ENCODE data around the gene LRRC45. TPM values are rescaled to one million over a fixed set of nuclear protein-coding genes. Genes with fewer than 3 reads are reported as not detected.

The LRRC45 gene
- total RNA-seq, 1 experiment from 2014 or later = 38.1 TPM

- no peaks in the 10 kb centered on the region for H3K9me3 Mint-ChIP-seq
- H3K36me3 Mint-ChIP-seq = no peaks in the 10 kb centered on the region
- H3K27me3 Mint-ChIP-seq (ENCODE audit: low read depth) = no peaks in the 10 kb centered on the region
- CTCF ChIA-PET = interaction anchor here (3.0 kb wide), 1 partner anchor 11 kb away, joined by 16 read pairs; no protein-coding TSS in a partner anchor
- H3K4me1 Mint-ChIP-seq = no peaks in the 10 kb centered on the region
- no peak overlapping the region for H3K4me3 Mint-ChIP-seq
- TF ChIP-seq ZBTB43 (CRISPR knock-in tag; IDR thresholded peaks at IDR 0.05) (no peak), PREB (CRISPR knock-in tag; IDR thresholded peaks at IDR 0.05; ENCODE audit: borderline replicate concordance) (no peak), ATF2 (CRISPR knock-in tag; IDR thresholded peaks at IDR 0.05; ENCODE audit: borderline replicate concordance, low read depth) (no peak), USF1 (CRISPR knock-in tag; IDR thresholded peaks at IDR 0.05) (no peak), ESRRA (CRISPR knock-in tag; IDR thresholded peaks at IDR 0.05; ENCODE audit: borderline replicate concordance) (no peak), ZSCAN18 (CRISPR knock-in tag; IDR thresholded peaks at IDR 0.05) (no peak), SP1 (CRISPR knock-in tag; conservative IDR thresholded peaks at IDR 0.05) (no peak), HMGXB4 (CRISPR knock-in tag; IDR thresholded peaks at IDR 0.05) (no peak), ZNF121 (CRISPR knock-in tag; IDR thresholded peaks at IDR 0.05) (no peak), MAX (CRISPR knock-in tag; IDR thresholded peaks at IDR 0.05) (no peak), TP53 (CRISPR knock-in tag; IDR thresholded peaks at IDR 0.05) (no peak), GRHL2 (CRISPR knock-in tag; IDR thresholded peaks at IDR 0.05; ENCODE audit: insufficient replicate concordance, severe bottlenecking) (no peak)
- DNase-seq (ENCODE audit: low spot score) (no peak), ATAC-seq (no peak)
- POLR2A ChIA-PET = no interaction called here
- H3K27ac Mint-ChIP-seq = no peak overlapping the region
Measured at GRCh38 chr17:82009413-82009812, 13.7 kb upstream of the LRRC45 start.

GRCh38 chr17:82010575-82011525 is 12.3 kb upstream of the LRRC45 start:
- no peaks in the 10 kb centered on the region for H3K27me3 Mint-ChIP-seq (ENCODE audit: low read depth)
- H3K4me1 Mint-ChIP-seq = no peaks in the 10 kb centered on the region
- ChIA-PET POLR2A (interaction anchor here (0.7 kb wide), 1 partner anchor 56 kb away, joined by 5 read pairs; no protein-coding TSS in a partner anchor), CTCF (interaction anchor here (0.6 to 3.0 kb wide), 2 partner anchors 9 to 27 kb away, joined by 10 to 16 read pairs; partner anchors contain the start of gene DCXR)
- no peak overlapping the region for H3K4me3 Mint-ChIP-seq
- H3K27ac Mint-ChIP-seq = no peak overlapping the region
- H3K9me3 Mint-ChIP-seq = no peaks in the 10 kb centered on the region
- DNase-seq (ENCODE audit: low spot score) = no peak
- ATAC-seq = no peak
- no peaks in the 10 kb centered on the region for H3K36me3 Mint-ChIP-seq
- TF ChIP-seq NFATC4 (CRISPR knock-in tag; IDR thresholded peaks at IDR 0.05) (no peak), PRDM15 (CRISPR knock-in tag; IDR thresholded peaks at IDR 0.05) (no peak), ETV6 (CRISPR knock-in tag; IDR thresholded peaks at IDR 0.05) (no peak), AR (CRISPR knock-in tag; IDR thresholded peaks at IDR 0.05) (no peak), ZNF121 (CRISPR knock-in tag; IDR thresholded peaks at IDR 0.05) (no peak)

Measured in WTC11 (cell line).